ENCODE results near the gene SMIM1. TPM values are rescaled to one million over a fixed set of nuclear protein-coding genes. Genes with fewer than 3 reads are reported as not detected.

Gene SMIM1
- total RNA-seq, 1 experiment from 2014 or later = 2.7 TPM

GRCh38 chr1:3811595-3811911 lies 39.0 kb downstream of the SMIM1 start:
- H3K27ac Mint-ChIP-seq (ENCODE audit: unreplicated experiment) = no peak overlapping the region
- CTCF ChIA-PET = no interaction called here

GRCh38 chr1:3814065-3814464 lies 41.5 kb downstream of the SMIM1 start:
- Mint-ChIP-seq H3K4me3 (ENCODE audit: low read depth, unreplicated experiment) (no peak overlapping the region), H3K4me1 (ENCODE audit: low read depth, unreplicated experiment) (peaks cover 8% of the 10 kb centered on the region), H3K9me3 (ENCODE audit: low read depth, unreplicated experiment) (no peaks in the 10 kb centered on the region), H3K36me3 (ENCODE audit: insufficient read depth, unreplicated experiment) (peaks cover 5% of the 10 kb centered on the region), H3K27ac (ENCODE audit: unreplicated experiment) (no peak overlapping the region), H3K27me3 (ENCODE audit: unreplicated experiment) (no peaks in the 10 kb centered on the region)
- intact Hi-C loops (cut with micrococcal nuclease; ENCODE audit: unreplicated experiment) = no loop called here
- CTCF ChIA-PET = no interaction called here
- DNase-seq = no peak
- no TSS peak for BruUV-seq (replicated peaks)
- TF ChIP-seq CTCF (IDR thresholded peaks at IDR 0.05; ENCODE audit: unreplicated experiment) = no peak

More at GRCh38 chr1:3811595-3811911, 39.0 kb downstream of the SMIM1 start:
- peaks cover 8% of the 10 kb centered on the region for H3K4me1 Mint-ChIP-seq (ENCODE audit: low read depth, unreplicated experiment)
- H3K4me3 Mint-ChIP-seq (ENCODE audit: low read depth, unreplicated experiment) = peak overlapping the region; percentile 21
- no peak for TF ChIP-seq CTCF (IDR thresholded peaks at IDR 0.05; ENCODE audit: unreplicated experiment)
- no peaks in the 10 kb centered on the region for H3K27me3 Mint-ChIP-seq (ENCODE audit: unreplicated experiment)
- no peak for DNase-seq
- BruUV-seq (replicated peaks) = no TSS peak
- no peaks in the 10 kb centered on the region for H3K36me3 Mint-ChIP-seq (ENCODE audit: insufficient read depth, unreplicated experiment)
- H3K9me3 Mint-ChIP-seq (ENCODE audit: low read depth, unreplicated experiment) = no peaks in the 10 kb centered on the region
- intact Hi-C loops (cut with micrococcal nuclease; ENCODE audit: unreplicated experiment) = no loop called here

GRCh38 chr1:3814771-3815561 lies 42.4 kb downstream of the SMIM1 start:
- Mint-ChIP-seq H3K27me3 (ENCODE audit: unreplicated experiment) (no peaks in the 10 kb centered on the region), H3K4me1 (ENCODE audit: low read depth, unreplicated experiment) (peaks cover 5% of the 10 kb centered on the region), H3K9me3 (ENCODE audit: low read depth, unreplicated experiment) (no peaks in the 10 kb centered on the region), H3K36me3 (ENCODE audit: insufficient read depth, unreplicated experiment) (peaks cover 5% of the 10 kb centered on the region), H3K27ac (ENCODE audit: unreplicated experiment) (no peak overlapping the region), H3K4me3 (ENCODE audit: low read depth, unreplicated experiment) (no peak overlapping the region)
- intact Hi-C loops (cut with micrococcal nuclease; ENCODE audit: unreplicated experiment) = no loop called here
- no peak for TF ChIP-seq CTCF (IDR thresholded peaks at IDR 0.05; ENCODE audit: unreplicated experiment)
- DNase-seq = no peak
- CTCF ChIA-PET = no interaction called here
- BruUV-seq (replicated peaks) = no TSS peak

- Mint-ChIP-seq H3K36me3 (ENCODE audit: insufficient read depth, unreplicated experiment) (peaks cover 5% of the 10 kb centered on the region), H3K4me3 (ENCODE audit: low read depth, unreplicated experiment) (no peak overlapping the region)
- BruUV-seq (replicated peaks) = no TSS peak
Observed at GRCh38 chr1:3816331-3817137, 44.0 kb downstream of the SMIM1 start.

More at GRCh38 chr1:3816331-3817137, 44.0 kb downstream of the SMIM1 start:
- H3K27ac Mint-ChIP-seq (ENCODE audit: unreplicated experiment) = no peak overlapping the region
- no peaks in the 10 kb centered on the region for H3K9me3 Mint-ChIP-seq (ENCODE audit: low read depth, unreplicated experiment)
- H3K4me1 Mint-ChIP-seq (ENCODE audit: low read depth, unreplicated experiment) = no peaks in the 10 kb centered on the region
- TF ChIP-seq CTCF (IDR thresholded peaks at IDR 0.05; ENCODE audit: unreplicated experiment) = no peak
- no peak for DNase-seq
- CTCF ChIA-PET = no interaction called here
- no peaks in the 10 kb centered on the region for H3K27me3 Mint-ChIP-seq (ENCODE audit: unreplicated experiment)
- intact Hi-C loops (cut with micrococcal nuclease; ENCODE audit: unreplicated experiment) = no loop called here
